Frontal cortex (tissue), 4 donors: ENCODE results near the gene NCOA3. TPM values are rescaled to one million over a fixed set of nuclear protein-coding genes. Genes with fewer than 3 reads are reported as not detected.

Source experiments
- DNase-seq, 2 donors: peaks; one replicate each; pipeline ENCODE4 v3.0.0; 2012; ENCODE audit warnings: low spot score in 2 of 2
- FAIRE-seq: peaks from 2 replicates; lab custom pipeline; 2012; peaks lifted over from hg19 to GRCh38; lab: Jason Lieb, UNC
- total RNA-seq: library from RNA; depleted of rRNA; stranded (reverse); fragments of >200 nt; gene quantifications from one replicate; pipeline ENCODE4 v1.2.3, GENCODE V29; 2014
- donor health status: control.
- donor health status: control.
- donor health status: control.

The NCOA3 gene
- total RNA-seq, 1 donor from 2014 or later = 42.0 TPM

- DNase-seq (no peak), FAIRE-seq (no peak)
These were observed 113.1 kb downstream of the NCOA3 start for GRCh38 chr20:47614703-47615309.

DNA sequence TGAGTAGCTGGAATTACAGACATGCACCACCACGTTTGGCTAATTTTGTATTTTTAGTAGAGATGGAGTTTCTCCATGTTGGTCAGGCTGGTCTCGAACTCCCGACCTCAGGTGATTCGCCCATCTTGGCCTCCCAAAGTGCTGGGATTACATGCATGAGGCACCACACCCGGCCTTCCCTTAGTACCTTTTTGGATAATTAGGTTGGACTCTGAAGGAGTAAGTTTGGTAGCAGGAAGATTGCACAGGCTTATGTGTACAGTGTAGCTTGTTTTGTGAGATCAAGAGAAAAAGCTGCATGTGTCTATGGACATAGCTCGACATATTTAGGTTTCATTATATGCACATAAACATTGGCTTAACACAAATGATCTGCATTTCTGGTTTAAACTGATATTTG is 116.8 kb downstream of the NCOA3 start:
- FAIRE-seq = no peak

DNA sequence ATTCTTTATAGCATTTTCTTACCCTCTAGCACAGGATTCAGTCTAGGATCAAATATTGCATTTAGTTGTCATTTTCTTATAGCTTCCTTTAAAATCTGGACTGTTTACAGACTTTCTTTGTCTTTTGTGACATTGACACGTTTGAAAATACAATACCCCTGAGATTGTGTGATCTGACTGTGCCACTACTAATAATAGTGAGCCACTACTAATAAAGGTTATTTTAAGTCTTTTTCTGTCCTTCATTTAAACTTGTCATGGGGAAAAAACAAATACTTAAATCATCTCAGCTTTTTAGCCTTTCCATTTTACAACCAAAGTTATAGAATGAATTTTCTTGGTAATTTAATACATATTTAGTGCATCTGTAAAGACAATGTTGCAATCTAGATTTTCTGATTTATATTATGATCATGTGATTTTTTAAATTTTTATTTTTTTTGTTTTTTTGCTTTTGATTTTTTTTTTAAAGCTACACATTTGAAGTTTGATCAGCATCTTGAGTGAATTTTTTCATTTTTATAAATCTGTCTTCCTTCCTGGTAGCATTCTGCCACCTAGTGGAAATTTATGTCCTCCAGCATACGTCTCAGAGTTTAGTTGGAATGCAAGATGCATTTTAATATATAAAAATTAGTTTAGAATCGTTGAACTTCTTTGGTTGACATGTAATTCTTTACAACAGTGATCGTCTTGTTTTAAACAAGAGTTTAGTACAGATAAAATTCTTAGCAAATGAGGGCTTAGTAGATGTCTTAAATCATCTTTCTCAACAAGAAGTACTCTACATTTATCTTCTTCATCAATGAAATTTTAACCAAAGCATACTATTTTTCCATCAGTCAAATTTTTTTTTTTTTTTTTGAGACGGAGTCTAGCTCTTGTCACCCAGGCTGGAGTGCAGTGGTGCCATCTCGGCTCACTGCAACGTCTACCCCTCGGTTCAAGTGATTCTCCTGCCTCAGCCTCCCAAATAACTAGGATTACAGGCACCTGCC is 119.4 kb downstream of the NCOA3 start:
- FAIRE-seq (peak; percentile 98), DNase-seq (peak in 1 of 2 donors; percentile 25)

More for the DNA sequence above, 116.8 kb downstream of the NCOA3 start:
- DNase-seq = no peak

GRCh38 chr20:47622118-47622665 is 120.5 kb downstream of the NCOA3 start:
- FAIRE-seq = no peak

DNA sequence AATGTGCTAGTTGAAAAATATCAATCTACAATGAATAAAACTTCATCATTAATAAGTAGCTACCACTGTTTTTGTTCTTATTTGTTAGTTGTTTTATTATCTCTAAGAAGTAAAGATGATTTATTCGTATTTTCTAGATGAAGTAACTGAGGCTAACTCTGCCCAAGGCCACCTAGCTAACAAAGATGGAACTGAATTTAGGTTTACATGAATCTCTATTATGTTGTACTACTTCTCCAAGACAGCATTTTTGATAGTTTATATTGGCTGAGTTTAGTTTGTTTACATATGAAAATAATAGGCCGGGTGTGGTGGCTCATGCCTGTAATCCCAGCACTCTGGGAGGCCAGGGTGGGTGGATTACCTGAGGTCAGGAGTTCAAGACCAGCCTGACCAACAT is 121.5 kb downstream of the NCOA3 start:
- FAIRE-seq = no peak

More at GRCh38 chr20:47622118-47622665, 120.5 kb downstream of the NCOA3 start:
- DNase-seq = no peak

DNA sequence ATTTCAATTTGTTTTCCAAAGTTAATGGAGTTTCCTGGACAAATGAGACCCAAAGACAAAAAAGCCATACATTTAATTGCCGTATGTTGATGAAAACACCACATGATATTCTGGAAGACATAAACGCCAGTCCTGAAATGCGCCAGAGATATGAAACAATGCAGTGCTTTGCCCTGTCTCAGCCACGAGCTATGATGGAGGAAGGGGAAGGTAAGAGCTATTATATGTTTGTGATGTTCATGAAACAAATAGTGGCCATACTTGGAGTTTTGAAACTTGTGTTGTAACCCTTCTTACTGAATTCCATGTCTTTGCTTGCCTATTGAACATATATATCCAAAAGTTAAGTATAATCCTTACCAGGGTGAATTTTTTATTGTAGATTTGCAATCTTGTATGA is 125.9 kb downstream of the NCOA3 start:
- FAIRE-seq (no peak), DNase-seq (no peak)

More for the DNA sequence above, 121.5 kb downstream of the NCOA3 start:
- no peak for DNase-seq

- FAIRE-seq = no peak
- no peak for DNase-seq
These were observed 128.2 kb downstream of the NCOA3 start for GRCh38 chr20:47629907-47630306.

DNA sequence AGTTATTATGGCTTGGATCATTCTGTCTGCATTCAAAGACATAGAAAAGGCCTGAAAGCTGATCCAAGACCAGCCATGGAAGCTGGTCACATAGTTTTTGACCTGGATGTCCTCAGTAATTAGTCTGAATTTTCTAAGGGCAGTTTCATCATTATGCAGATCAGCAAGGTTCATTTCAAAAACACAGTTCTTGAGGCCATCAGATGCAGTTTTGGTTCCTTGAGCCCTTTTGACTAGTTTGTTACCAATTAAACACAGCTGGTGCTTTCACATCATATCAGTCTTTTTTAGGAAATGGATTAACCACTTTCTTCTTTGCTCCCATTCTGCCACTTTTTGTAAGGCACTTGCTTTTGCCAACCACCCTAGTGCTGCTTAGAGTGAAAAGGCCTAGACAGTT is 129.4 kb downstream of the NCOA3 start:
- FAIRE-seq (no peak), DNase-seq (no peak)

DNA sequence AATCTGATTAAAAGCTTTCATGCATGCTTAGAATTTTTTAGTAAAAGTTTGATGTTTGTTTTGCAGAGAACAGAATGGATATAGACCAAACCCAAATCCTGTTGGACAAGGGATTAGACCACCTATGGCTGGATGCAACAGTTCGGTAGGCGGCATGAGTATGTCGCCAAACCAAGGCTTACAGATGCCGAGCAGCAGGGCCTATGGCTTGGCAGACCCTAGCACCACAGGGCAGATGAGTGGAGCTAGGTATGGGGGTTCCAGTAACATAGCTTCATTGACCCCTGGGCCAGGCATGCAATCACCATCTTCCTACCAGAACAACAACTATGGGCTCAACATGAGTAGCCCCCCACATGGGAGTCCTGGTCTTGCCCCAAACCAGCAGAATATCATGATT is 133.6 kb downstream of the NCOA3 start:
- DNase-seq (no peak), FAIRE-seq (no peak)

- FAIRE-seq (no peak), DNase-seq (no peak)
These were observed 137.2 kb downstream of the NCOA3 start for GRCh38 chr20:47638851-47639250.

DNA sequence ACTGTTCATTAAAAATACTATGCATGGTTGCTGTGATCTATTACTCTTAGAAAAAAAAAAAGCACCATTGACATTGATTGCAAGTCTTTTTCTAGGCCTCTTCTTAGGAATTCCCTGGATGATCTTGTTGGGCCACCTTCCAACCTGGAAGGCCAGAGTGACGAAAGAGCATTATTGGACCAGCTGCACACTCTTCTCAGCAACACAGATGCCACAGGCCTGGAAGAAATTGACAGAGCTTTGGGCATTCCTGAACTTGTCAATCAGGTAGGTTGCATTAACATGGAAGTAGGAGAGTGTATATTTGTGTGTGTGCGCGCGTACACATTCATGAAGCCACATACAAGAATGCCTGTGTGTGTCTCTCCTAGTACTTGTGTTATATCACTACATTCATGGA is 140.4 kb downstream of the NCOA3 start:
- no peak for DNase-seq
- FAIRE-seq = no peak

- no peak for FAIRE-seq
- no peak for DNase-seq
These were observed 140.9 kb downstream of the NCOA3 start for GRCh38 chr20:47642624-47643023.

GRCh38 chr20:47645632-47646031 is 143.9 kb downstream of the NCOA3 start:
- DNase-seq = no peak
- no peak for FAIRE-seq

DNA sequence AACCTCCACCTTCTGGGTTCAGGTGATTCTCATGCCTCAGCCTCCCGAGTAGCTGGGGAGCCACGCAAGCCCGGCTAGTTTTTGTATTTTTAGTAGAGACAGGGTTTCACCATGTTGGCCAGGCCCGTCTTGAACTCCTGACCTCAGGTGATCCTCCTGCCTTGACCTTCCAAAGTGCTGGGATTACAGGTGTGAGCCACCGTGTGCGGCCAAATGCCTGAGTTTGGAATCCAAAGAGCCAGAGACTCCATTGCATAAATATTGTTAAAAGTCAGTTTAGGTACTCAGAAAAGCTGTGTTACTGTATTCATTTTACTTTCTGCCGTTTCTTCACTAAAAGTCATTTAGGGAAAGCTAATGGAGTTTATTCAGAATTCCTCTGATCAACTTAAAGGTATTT is 146.3 kb downstream of the NCOA3 start:
- FAIRE-seq (no peak), DNase-seq (no peak)

- FAIRE-seq = no peak
- no peak for DNase-seq
These were observed 147.3 kb downstream of the NCOA3 start for GRCh38 chr20:47648943-47649342.

- DNase-seq (no peak), FAIRE-seq (no peak)
These were observed 150.6 kb downstream of the NCOA3 start for GRCh38 chr20:47652301-47652700.

DNA sequence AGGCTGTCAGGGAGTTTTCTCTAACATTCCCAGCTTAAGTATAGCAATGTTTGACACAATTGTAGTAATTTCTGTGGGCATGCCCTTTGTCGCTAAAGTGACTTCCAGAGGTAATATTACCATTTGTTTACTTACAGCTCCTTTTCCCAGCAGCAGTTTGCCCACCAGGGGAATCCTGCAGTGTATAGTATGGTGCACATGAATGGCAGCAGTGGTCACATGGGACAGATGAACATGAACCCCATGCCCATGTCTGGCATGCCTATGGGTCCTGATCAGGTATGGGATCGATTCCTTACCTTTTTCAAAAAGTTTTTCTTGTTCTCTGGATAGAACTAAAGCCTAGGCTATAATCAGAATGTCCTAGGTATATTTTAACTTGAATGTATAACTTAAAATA is 151.1 kb downstream of the NCOA3 start:
- FAIRE-seq (no peak), DNase-seq (no peak)

DNA sequence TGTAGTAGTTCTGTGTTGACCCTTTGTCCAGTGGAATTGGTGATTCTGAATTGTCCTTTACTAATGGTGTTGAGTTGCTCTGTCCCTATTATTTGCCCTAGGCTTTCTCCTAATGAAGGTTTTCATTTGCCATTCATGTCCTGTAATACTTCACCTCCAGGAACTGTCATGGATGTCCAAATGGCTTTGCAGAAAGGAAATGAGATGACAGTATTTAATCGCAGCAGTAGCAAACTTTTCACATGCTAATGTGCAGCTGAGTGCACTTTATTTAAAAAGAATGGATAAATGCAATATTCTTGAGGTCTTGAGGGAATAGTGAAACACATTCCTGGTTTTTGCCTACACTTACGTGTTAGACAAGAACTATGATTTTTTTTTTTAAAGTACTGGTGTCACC is 152.2 kb downstream of the NCOA3 start:
- no peak for FAIRE-seq

DNA sequence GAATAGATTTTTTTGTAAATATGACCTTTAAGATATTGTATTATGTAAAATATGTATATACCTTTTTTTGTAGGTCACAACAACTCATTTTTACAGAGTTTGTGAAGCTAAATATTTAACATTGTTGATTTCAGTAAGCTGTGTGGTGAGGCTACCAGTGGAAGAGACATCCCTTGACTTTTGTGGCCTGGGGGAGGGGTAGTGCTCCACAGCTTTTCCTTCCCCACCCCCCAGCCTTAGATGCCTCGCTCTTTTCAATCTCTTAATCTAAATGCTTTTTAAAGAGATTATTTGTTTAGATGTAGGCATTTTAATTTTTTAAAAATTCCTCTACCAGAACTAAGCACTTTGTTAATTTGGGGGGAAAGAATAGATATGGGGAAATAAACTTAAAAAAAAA is 152.7 kb downstream of the NCOA3 start:
- DNase-seq (no peak), FAIRE-seq (no peak)

More for the DNA sequence above, 152.2 kb downstream of the NCOA3 start:
- DNase-seq = no peak

- DNase-seq (no peak), FAIRE-seq (no peak)
These were observed 153.9 kb downstream of the NCOA3 start for GRCh38 chr20:47655635-47656034.

DNA sequence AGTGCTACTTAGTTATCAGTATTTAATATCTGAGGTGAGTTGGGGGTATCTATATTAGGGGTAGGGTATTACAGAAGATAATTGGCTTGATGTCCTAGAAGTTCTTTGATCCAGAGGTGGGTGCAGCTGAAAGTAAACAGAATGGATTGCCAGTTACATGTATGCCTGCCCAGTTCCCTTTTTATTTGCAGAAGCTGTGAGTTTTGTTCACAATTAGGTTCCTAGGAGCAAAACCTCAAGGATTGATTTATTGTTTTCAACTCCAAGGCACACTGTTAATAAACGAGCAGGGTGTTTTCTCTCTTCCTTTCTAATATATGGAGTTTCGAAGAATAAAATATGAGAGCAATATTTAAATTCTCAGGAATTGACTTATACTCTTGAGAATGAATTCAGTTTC is 154.6 kb downstream of the NCOA3 start:
- DNase-seq = no peak
- no peak for FAIRE-seq
